Activated naive CD4-positive, alpha-beta T cell treated with anti-CD3 and anti-CD28 coated beads for 36 hours (primary cell): ENCODE data around the gene PREX1. TPM values are rescaled to one million over a fixed set of nuclear protein-coding genes. Genes with fewer than 3 reads are reported as not detected.

Experiments
- CTCF ChIA-PET: fragments of 350-600 bp; sonication (Branson Sonifier 250); formaldehyde crosslinking; loops from one replicate; lab custom pipeline; 2021; ENCODE audit warnings: antibody characterized with exemption; lab: Charles Lee
- DNase-seq: peaks from one replicate; pipeline ENCODE4 v3.0.0-alpha.2; 2020
- H3K27ac Mint-ChIP-seq: one replicate; pipeline ENCODE4 v1.8.0; 2021; ENCODE audit warnings: mild to moderate bottlenecking, mixed read lengths
- H3K27me3 Mint-ChIP-seq: one replicate; pipeline ENCODE4 v1.8.0; 2021; ENCODE audit warnings: low read depth, mixed read lengths
- H3K36me3 Mint-ChIP-seq: one replicate; pipeline ENCODE4 v1.8.0; 2021; ENCODE audit warnings: low read depth, mixed read lengths
- H3K4me1 Mint-ChIP-seq: one replicate; pipeline ENCODE4 v1.8.0; 2021; ENCODE audit warnings: low read depth, mixed read lengths
- H3K4me3 Mint-ChIP-seq: one replicate; pipeline ENCODE4 v1.8.0; 2021; ENCODE audit warnings: mild to moderate bottlenecking, moderate library complexity, mixed read lengths
- H3K9me3 Mint-ChIP-seq: one replicate; pipeline ENCODE4 v1.8.0; 2021; ENCODE audit warnings: mixed read lengths
- intact Hi-C: fragments of 100-400 bp; cut with micrococcal nuclease; formaldehyde crosslinking; loops from one replicate; pipeline ENCODE4 v1.15.1; 2023
- total RNA-seq, 2 experiments: library from RNA; stranded (reverse); gene quantifications; one replicate each; pipeline ENCODE4 v1.2.3, GENCODE V29; 2021

The PREX1 gene
- total RNA-seq, 2 experiments from 2014 or later: 43.7 to 44.2 TPM

DNA sequence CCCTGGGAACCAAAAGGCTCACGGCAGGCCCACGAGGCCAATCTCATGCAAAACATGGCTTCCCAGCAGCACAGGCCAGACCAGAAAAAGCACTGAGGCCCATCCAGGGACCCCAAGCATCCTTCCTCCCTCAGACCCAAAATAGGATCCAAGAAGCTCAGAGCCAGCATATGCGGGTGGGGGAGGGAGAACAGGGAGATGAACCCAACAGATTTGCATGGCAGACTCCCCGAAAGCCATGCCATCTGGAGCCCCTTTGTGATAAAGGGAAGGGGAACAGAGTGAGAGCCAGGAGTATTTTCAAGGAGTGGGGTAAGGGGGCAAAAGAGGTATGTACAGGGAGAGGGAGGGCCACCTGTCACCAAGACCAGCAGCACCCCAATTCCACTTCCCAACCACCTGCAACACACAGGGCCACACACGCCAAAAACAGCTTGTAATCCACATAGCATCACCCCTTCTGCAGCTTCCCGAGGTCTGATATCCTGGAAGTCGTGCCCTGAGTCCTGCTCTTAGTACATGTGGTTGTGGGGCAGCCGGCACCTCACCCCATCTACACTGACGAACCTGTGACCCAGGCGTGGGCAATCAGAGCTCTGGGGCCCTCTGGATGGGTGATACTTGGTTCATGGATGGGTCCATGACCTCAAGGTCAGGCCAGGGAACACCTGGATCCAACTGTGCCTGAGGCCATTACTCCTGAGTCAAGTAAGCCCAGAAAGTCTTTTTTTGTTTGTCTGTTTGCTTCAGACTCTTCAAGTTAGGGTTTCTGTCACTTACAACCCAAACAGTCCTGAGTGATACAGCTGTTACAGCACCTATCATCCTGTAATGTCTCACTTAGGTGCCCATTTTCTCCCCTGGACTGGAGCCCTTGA is 24.4 kb downstream of the PREX1 start:
- CTCF ChIA-PET: interaction anchor here (1.1 kb wide), 1 partner anchor 65 kb away, joined by 3 read pairs; no protein-coding TSS in a partner anchor
- Mint-ChIP-seq H3K4me3 (no peak overlapping the region), H3K9me3 (peaks cover 12% of the 10 kb centered on the region), H3K27me3 (no peaks in the 10 kb centered on the region), H3K36me3 (peaks cover 11% of the 10 kb centered on the region), H3K4me1 (peaks cover 2% of the 10 kb centered on the region), H3K27ac (no peak overlapping the region)
- DNase-seq: no peak
- intact Hi-C loops: no loop called here

DNA sequence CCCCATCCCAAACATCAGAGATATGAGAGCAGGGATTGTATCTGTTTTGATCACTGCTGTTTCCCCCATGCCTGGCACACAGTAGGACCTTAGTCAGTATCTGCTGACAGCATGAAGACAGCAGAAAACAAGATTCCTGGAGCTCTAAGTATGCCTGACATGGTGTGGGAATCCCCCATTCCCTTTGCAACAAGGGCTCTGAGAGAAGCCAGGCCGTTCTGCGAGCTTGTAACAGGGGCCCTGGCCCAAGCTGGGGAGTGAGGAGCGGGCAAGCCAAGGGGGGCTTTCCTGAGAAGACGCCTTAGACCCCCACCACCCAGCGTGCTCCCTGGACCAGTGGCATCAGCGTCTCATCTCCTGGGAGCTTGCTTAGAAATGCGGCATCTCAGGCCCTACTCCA is 25.2 kb downstream of the PREX1 start:
- Mint-ChIP-seq H3K4me1 (peaks cover 8% of the 10 kb centered on the region), H3K36me3 (peaks cover 10% of the 10 kb centered on the region), H3K4me3 (no peak overlapping the region), H3K27me3 (no peaks in the 10 kb centered on the region), H3K27ac (no peak overlapping the region), H3K9me3 (peaks cover 12% of the 10 kb centered on the region)
- intact Hi-C loops: no loop called here
- no peak for DNase-seq
- CTCF ChIA-PET: interaction anchor here (1.1 kb wide), 1 partner anchor 64 kb away, joined by 3 read pairs; no protein-coding TSS in a partner anchor

DNA sequence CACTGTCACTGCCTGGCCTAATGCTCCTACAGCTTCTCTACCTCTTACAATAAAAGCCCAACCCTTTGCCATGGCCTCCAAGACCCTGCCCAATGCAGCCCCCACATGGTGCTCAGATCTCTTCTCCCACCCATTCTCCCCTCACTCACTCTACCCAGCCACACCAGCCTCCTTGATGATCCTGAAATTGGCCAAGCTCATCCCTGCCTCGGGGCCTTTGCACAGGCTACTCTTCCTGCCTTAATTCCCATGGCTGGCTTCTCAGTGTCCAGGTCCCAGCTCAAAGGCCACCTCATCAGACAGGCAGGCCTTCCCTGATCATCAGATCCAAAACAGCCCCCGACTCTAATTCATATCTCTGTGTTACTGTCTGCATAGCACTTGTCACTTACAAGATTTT is 25.6 kb downstream of the PREX1 start:
- Mint-ChIP-seq H3K27me3 (no peaks in the 10 kb centered on the region), H3K9me3 (peaks cover 8% of the 10 kb centered on the region), H3K4me3 (no peak overlapping the region), H3K4me1 (peaks cover 8% of the 10 kb centered on the region), H3K27ac (no peak overlapping the region), H3K36me3 (peaks cover 6% of the 10 kb centered on the region)
- DNase-seq: no peak
- CTCF ChIA-PET: interaction anchor here (1.1 kb wide), 1 partner anchor 63 kb away, joined by 3 read pairs; no protein-coding TSS in a partner anchor
- intact Hi-C loops: no loop called here

DNA sequence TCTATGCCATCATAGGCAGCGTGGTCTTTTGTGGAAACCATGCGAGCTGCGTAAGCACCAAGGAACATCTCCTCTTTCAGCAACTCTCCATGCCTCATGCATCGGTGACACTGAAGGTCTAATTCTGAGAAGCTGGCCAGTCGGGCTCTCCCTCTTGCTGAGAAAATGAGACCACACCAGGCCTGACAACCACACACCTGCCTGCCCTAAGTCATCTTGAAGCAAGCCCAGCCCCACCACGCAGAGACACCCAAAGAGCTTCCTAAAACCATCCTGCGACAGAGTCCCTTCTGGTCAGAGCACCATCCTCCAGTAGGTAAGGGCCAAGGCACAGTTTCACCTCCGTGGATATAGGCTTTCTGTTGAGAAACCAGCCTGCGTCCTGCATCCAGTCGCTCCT is 26.6 kb downstream of the PREX1 start:
- Mint-ChIP-seq H3K4me1 (peaks cover 8% of the 10 kb centered on the region), H3K36me3 (no peaks in the 10 kb centered on the region), H3K4me3 (no peak overlapping the region), H3K9me3 (no peaks in the 10 kb centered on the region), H3K27ac (no peak overlapping the region), H3K27me3 (no peaks in the 10 kb centered on the region)
- CTCF ChIA-PET: interaction anchor here (0.8 to 0.9 kb wide), 2 partner anchors 104 to 144 kb away, joined by 3 to 5 read pairs; no protein-coding TSS in a partner anchor
- intact Hi-C loops: no loop called here
- DNase-seq: no peak

DNA sequence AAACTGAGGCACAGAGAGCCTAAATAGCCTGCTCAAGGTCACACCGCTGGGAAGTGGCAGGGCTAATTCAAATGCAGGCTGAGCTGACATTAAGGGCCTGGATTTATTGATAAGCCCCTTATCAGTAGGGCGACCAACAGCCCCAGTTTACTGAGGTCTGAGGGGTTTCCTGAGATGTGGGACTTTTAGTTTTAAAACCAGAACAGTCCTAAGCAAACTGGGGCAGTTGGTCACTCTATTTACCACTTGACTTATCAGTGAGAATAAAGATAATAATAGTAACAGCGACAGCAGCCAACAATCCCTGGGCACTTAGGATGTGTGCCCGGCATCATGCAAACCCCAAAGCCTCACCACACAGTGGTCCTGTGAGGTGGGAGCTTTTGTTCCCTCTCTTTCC is 27.6 kb downstream of the PREX1 start:
- no peak for DNase-seq
- CTCF ChIA-PET: interaction anchor here (1.1 kb wide), 1 partner anchor 105 kb away, joined by 5 read pairs; no protein-coding TSS in a partner anchor
- no peak overlapping the region for H3K4me3 Mint-ChIP-seq
- intact Hi-C loops: no loop called here
- no peaks in the 10 kb centered on the region for H3K36me3 Mint-ChIP-seq
- H3K4me1 Mint-ChIP-seq: peaks cover 8% of the 10 kb centered on the region
- H3K9me3 Mint-ChIP-seq: no peaks in the 10 kb centered on the region
- H3K27ac Mint-ChIP-seq: no peak overlapping the region
- H3K27me3 Mint-ChIP-seq: no peaks in the 10 kb centered on the region

DNA sequence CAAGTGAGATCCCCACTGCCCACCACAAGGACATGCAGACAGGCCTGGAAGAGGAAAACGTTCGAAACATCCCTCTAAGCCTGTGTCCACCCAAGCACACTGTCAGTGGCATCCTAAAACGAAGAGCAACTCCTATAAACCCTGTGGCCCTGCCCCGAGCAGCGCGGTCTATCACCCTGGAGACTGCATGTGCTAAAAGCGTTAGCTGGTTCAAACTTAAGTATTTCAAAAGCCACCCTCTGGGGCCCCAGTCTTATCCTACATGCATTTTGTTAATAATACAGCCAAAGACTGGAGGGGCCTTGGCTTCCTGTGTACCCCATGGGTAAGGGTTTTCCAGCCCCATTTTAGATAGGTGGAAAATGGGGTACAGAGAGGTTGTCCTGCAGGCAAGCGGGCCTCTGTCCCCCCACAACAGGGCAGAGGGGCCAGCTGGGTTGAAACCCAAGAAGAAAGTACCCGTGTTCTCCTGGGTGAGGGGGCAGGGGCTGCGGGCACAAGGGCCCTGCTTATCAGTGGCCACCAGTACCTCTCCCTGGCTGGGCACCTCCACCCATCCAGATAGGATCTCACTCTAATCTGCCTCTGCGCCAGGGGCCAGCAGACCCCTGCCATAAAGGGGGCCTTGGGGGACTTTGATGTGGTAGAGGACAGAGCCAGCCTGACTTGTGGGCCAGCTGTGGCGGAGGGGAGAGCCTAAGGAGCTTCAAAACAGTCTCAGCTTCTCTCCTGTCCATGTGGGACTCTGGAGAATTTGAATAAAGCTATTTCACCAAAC is 28.3 kb downstream of the PREX1 start:
- Mint-ChIP-seq H3K27ac (no peak overlapping the region), H3K9me3 (no peaks in the 10 kb centered on the region), H3K36me3 (no peaks in the 10 kb centered on the region), H3K27me3 (no peaks in the 10 kb centered on the region), H3K4me1 (peaks cover 8% of the 10 kb centered on the region), H3K4me3 (no peak overlapping the region)
- intact Hi-C loops: no loop called here
- DNase-seq: no peak
- CTCF ChIA-PET: interaction anchor here (0.7 to 1.1 kb wide), 2 partner anchors 106 to 179 kb away, joined by 4 to 5 read pairs; no protein-coding TSS in a partner anchor

DNA sequence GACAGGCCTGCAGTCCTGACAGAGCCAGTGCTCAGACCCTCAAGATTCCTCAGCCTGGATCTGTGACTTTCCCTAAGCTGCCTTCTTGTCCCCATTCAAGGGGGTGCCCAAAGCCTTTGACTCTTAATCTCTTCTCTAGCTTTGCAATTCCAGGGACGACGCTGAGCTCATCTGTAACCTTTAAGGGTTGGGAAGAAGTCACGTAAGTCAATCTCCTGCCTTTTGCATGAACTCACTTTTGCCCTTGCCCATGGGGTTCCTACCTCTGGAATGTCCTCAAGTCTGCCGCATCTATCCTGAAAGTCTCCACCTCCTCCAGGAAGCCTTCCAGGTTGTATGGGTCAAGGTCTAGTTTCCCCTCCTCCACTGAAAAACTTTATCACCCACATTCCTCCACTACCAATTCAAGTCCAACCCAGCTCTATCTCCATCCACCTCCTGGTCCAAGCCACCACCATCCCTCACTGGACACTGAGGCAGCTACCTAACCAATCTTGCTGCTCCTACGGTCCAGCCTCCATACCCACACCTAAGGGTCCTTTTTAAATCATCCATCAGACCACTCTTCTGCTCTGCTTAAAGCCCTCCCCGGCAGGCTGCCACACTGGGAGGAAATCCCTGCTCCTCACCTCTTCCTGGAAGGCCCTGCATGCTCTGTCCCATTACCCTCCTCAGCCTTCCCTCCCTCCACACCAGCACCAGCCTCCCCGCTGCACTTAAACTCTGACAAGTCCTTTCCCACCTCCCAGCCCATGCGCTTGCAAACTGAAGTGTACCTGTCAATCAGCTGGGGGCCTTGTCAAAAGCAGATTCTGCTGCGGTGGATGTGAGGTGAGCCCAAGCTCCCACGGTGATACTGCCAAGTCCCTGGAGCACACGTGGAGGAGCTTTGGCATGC is 29.7 kb downstream of the PREX1 start:
- intact Hi-C loops: no loop called here
- Mint-ChIP-seq H3K9me3 (no peaks in the 10 kb centered on the region), H3K27ac (no peak overlapping the region), H3K27me3 (no peaks in the 10 kb centered on the region), H3K36me3 (no peaks in the 10 kb centered on the region), H3K4me3 (no peak overlapping the region), H3K4me1 (peaks cover 11% of the 10 kb centered on the region)
- no peak for DNase-seq
- CTCF ChIA-PET: interaction anchor here (0.7 to 0.9 kb wide), 2 partner anchors 21 to 178 kb away, joined by 3 to 4 read pairs; no protein-coding TSS in a partner anchor

DNA sequence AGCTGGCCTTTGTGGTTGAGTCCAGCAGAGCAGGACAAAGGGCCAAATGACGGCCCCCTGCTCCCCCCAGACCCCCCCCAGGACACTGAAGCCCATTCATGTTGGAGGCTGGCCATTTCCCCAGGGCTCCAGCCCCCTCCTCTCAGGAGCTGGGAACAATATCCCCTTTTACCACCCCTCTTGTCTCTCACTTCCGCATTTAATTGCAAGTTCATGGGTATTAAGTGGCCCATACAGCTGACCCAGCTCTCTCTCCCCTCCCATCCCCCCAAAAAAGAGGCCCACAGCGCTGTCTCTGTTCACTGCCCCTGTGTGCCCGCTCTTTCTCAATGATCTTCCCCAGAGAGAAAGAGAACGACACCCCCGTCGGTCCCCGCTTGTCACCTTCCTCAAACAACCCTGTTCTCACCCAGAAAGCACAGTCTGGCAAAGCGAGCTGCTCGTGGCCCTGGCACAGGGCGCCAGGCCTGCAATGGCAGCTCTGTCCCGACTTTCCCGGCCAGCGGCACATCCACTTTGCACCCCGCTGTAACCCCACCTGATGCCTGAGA is 30.4 kb downstream of the PREX1 start:
- CTCF ChIA-PET: interaction anchor here (0.9 to 1.0 kb wide), 2 partner anchors 17 to 20 kb away, joined by 3 read pairs; no protein-coding TSS in a partner anchor
- no peaks in the 10 kb centered on the region for H3K9me3 Mint-ChIP-seq
- DNase-seq: no peak

DNA sequence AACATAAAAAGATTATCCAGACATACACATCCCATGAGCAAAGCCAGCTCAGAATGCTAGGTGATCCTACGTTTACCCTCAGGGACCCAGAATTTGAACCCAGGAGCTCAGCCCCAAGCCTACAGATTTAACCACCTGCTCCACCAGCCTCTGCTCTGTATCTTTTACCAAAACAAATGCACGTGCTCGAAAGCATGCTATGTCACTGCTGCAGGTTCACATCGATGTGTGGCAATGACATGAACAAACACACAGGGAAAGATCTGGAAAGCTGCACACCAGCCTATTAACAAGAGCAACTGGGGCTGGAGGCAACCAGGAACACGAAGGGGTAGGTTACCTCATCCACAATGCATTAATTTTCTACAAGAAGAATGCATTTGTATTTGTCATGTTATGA is 32.1 kb downstream of the PREX1 start:
- no peaks in the 10 kb centered on the region for H3K27me3 Mint-ChIP-seq
- no peaks in the 10 kb centered on the region for H3K9me3 Mint-ChIP-seq
- H3K4me1 Mint-ChIP-seq: peaks cover 12% of the 10 kb centered on the region
- no peak overlapping the region for H3K4me3 Mint-ChIP-seq
- H3K27ac Mint-ChIP-seq: no peak overlapping the region
- no peaks in the 10 kb centered on the region for H3K36me3 Mint-ChIP-seq
- no peak for DNase-seq
- intact Hi-C loops: no loop called here
- CTCF ChIA-PET: interaction anchor here (1.0 kb wide), 1 partner anchor 114 kb away, joined by 3 read pairs; no protein-coding TSS in a partner anchor

More for the DNA sequence above, 30.4 kb downstream of the PREX1 start:
- Mint-ChIP-seq H3K4me3 (no peak overlapping the region), H3K27me3 (no peaks in the 10 kb centered on the region), H3K36me3 (no peaks in the 10 kb centered on the region), H3K27ac (no peak overlapping the region), H3K4me1 (peaks cover 11% of the 10 kb centered on the region)
- intact Hi-C loops: no loop called here

DNA sequence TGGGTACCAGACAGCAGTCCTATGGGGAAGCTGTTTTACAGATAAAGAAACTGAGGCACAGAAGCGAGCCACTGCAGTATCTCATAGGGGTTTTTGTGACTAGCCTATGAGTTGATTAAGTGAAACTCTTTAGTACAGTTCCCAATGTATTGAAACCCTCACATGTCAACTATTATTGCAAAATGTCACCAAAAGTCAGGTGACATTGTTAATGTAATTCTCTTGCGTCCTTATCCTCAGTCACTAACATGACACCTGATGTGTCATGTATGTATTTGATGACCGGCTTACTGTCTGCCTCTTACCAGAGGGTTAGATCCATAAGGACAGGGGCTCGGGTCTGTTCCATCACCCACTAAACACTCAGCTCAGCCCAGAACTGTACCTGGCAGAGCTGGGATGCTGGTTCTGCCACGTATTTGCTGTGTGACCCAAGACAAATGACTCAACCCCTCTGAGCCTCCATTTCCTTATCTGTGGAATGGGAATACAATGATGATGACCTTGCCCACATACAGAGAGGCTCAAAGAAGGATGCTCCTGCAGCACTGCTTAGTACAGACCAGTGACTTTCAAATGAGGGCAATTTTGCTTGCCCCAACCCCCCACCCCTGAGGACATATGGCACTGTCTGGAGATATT is 32.9 kb downstream of the PREX1 start:
- H3K36me3 Mint-ChIP-seq: no peaks in the 10 kb centered on the region
- H3K9me3 Mint-ChIP-seq: no peaks in the 10 kb centered on the region
- CTCF ChIA-PET: no interaction called here
- H3K4me1 Mint-ChIP-seq: peaks cover 18% of the 10 kb centered on the region
- H3K27ac Mint-ChIP-seq: no peak overlapping the region
- no peak overlapping the region for H3K4me3 Mint-ChIP-seq
- DNase-seq: no peak
- H3K27me3 Mint-ChIP-seq: no peaks in the 10 kb centered on the region
- intact Hi-C loops: no loop called here

DNA sequence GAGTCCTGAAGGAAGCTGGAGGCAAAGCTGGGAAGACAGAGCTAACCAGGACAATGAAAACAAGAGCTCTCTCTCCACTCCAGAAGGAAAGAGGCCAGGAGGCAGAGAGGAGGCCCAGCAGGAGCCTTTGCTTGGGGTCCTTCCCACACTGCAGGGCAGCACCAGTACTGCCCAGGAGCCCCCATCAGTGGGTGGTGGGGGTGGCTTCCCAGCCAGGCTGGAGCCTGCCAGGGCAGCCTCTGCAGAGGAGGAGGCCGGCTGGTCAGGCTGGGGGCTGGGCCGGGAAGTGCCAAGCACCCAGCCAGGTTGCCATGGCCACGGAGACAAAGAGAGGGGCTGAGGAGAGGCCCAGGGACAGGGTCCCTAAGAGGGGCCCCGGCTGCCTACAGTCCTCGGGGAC is 33.4 kb downstream of the PREX1 start:
- no peak overlapping the region for H3K27ac Mint-ChIP-seq
- CTCF ChIA-PET: no interaction called here
- no peaks in the 10 kb centered on the region for H3K27me3 Mint-ChIP-seq
- H3K4me3 Mint-ChIP-seq: no peak overlapping the region
- no peaks in the 10 kb centered on the region for H3K36me3 Mint-ChIP-seq
- H3K9me3 Mint-ChIP-seq: no peaks in the 10 kb centered on the region
- DNase-seq: no peak
- intact Hi-C loops: no loop called here
- H3K4me1 Mint-ChIP-seq: peaks cover 24% of the 10 kb centered on the region
